AG04449 (cell line): ENCODE data around the gene EMX1.

Experiments
- CTCF ChIA-PET: fragments of 350-600 bp; formaldehyde crosslinking; extraction: SDS; loops from one replicate; lab custom pipeline; 2021; ENCODE audit warnings: antibody characterized with exemption; lab: Yijun Ruan, JAX
- POLR2A ChIA-PET: fragments of 400-600, 350-600 bp; formaldehyde crosslinking; extraction: SDS; loops from one replicate; lab custom pipeline; 2020; ENCODE audit warnings: antibody characterized with exemption, inconsistent platforms; lab: Yijun Ruan, JAX
- DNase-seq: peaks from one replicate; pipeline ENCODE4 v3.0.0-alpha.2; 2010; ENCODE audit warnings: low read depth, low spot score
- H3K4me3 ChIP-seq: 2 replicates; pipeline ENCODE4 v1.5.1; 2011; ENCODE audit warnings: low read depth, mild to moderate bottlenecking, control low read depth, low read length
- CTCF ChIP-seq: IDR thresholded peaks from one replicate; pipeline ENCODE4 v1.5.1; 2011; ENCODE audit warnings: mild to moderate bottlenecking, moderate library complexity, low read length, control low read depth, inconsistent platforms; ENCODE audit not compliant: insufficient read depth; ENCODE audit errors: missing control alignments

Gene EMX1

GRCh38 chr2:72975017-72975416, 57.7 kb downstream of the EMX1 start:
- H3K4me3 ChIP-seq = no peak overlapping the region
- DNase-seq = no peak
- CTCF ChIA-PET = interaction anchor here (0.9 to 27.0 kb wide), 24 partner anchors 8 to 237 kb away, joined by 3 to 502 read pairs (median 12); partner anchors contain the start of genes EMX1 and SPR
- no peak for TF ChIP-seq CTCF
- POLR2A ChIA-PET = no interaction called here

- CTCF ChIA-PET = interaction anchor here (1.2 to 27.0 kb wide), 8 partner anchors 9 to 233 kb away, joined by 6 to 502 read pairs (median 10); partner anchors contain the start of gene SPR
- DNase-seq = no peak
- POLR2A ChIA-PET = interaction anchor here (0.8 kb wide), 1 partner anchor 16 kb away, joined by 4 read pairs; no protein-coding TSS in a partner anchor
These were observed 62.6 kb downstream of the EMX1 start for GRCh38 chr2:72979896-72980295.

GRCh38 chr2:72980535-72981217, 63.4 kb downstream of the EMX1 start:
- peak; percentile 29 for DNase-seq
- CTCF ChIA-PET = interaction anchor here (1.1 to 27.0 kb wide), 10 partner anchors 10 to 232 kb away, joined by 3 to 502 read pairs (median 7); partner anchors contain the start of gene SPR
- no peak for TF ChIP-seq CTCF
- H3K4me3 ChIP-seq = no peak overlapping the region
- POLR2A ChIA-PET = interaction anchor here (0.8 kb wide), 1 partner anchor 17 kb away, joined by 4 read pairs; no protein-coding TSS in a partner anchor

More at GRCh38 chr2:72979896-72980295, 62.6 kb downstream of the EMX1 start:
- H3K4me3 ChIP-seq = no peak overlapping the region
- TF ChIP-seq CTCF = no peak

GRCh38 chr2:72981536-72981935, 64.2 kb downstream of the EMX1 start:
- ChIA-PET CTCF (interaction anchor here (1.0 to 27.0 kb wide), 8 partner anchors 7 to 195 kb away, joined by 3 to 502 read pairs (median 7); partner anchors contain the start of gene SPR), POLR2A (no interaction called here)
- H3K4me3 ChIP-seq = no peak overlapping the region
- TF ChIP-seq CTCF = no peak
- no peak for DNase-seq

- no peak for DNase-seq
- ChIA-PET POLR2A (no interaction called here), CTCF (interaction anchor here (1.0 to 27.0 kb wide), 5 partner anchors 8 to 104 kb away, joined by 3 to 502 read pairs (median 4); no protein-coding TSS in a partner anchor)
- H3K4me3 ChIP-seq = no peak overlapping the region
- TF ChIP-seq CTCF = no peak
These were observed 64.9 kb downstream of the EMX1 start for GRCh38 chr2:72982219-72982618.
